ENCODE data around the gene MYPN. TPM values are rescaled to one million over a fixed set of nuclear protein-coding genes. Genes with fewer than 3 reads are reported as not detected.
"Not testable (repeated sequence)": the region's sequence is repeated elsewhere in the genome, so short reads cannot be mapped to it uniquely, and the experiment has no call there.

The MYPN gene
- total RNA-seq, 2 experiments from 2014 or later = not detected

GRCh38 chr10:68166871-68167585 lies 57.7 kb downstream of the MYPN start:
- Mint-ChIP-seq H3K36me3 (no peaks in the 10 kb centered on the region), H3K4me1 (peaks cover 5% of the 10 kb centered on the region), H3K4me3 (no peak overlapping the region), H3K27ac (no peak overlapping the region), H3K9me3 (no peaks in the 10 kb centered on the region), H3K27me3 (peaks cover 5% of the 10 kb centered on the region)
- no peak for DNase-seq

GRCh38 chr10:68167586-68168189 lies 58.4 kb downstream of the MYPN start:
- no peaks in the 10 kb centered on the region for H3K9me3 Mint-ChIP-seq
- peaks cover 5% of the 10 kb centered on the region for H3K27me3 Mint-ChIP-seq
- no peak for DNase-seq
- no peak overlapping the region for H3K4me3 Mint-ChIP-seq
- no peaks in the 10 kb centered on the region for H3K36me3 Mint-ChIP-seq
- peaks cover 5% of the 10 kb centered on the region for H3K4me1 Mint-ChIP-seq
- H3K27ac Mint-ChIP-seq = no peak overlapping the region

- DNase-seq = no peak
- Mint-ChIP-seq H3K27me3 (no peaks in the 10 kb centered on the region), H3K36me3 (no peaks in the 10 kb centered on the region), H3K4me3 (no peak overlapping the region), H3K27ac (no peak overlapping the region), H3K9me3 (no peaks in the 10 kb centered on the region), H3K4me1 (no peaks in the 10 kb centered on the region)
These were observed 62.3 kb downstream of the MYPN start for GRCh38 chr10:68171539-68172080.

GRCh38 chr10:68172324-68172723 lies 63.0 kb downstream of the MYPN start:
- Mint-ChIP-seq H3K9me3 (no peaks in the 10 kb centered on the region), H3K27me3 (no peaks in the 10 kb centered on the region), H3K4me1 (no peaks in the 10 kb centered on the region), H3K36me3 (no peaks in the 10 kb centered on the region), H3K4me3 (no peak overlapping the region), H3K27ac (no peak overlapping the region)
- no peak for DNase-seq

GRCh38 chr10:68175949-68176348 lies 66.7 kb downstream of the MYPN start:
- no peak overlapping the region for H3K4me3 Mint-ChIP-seq
- H3K4me1 Mint-ChIP-seq = no peaks in the 10 kb centered on the region
- H3K27me3 Mint-ChIP-seq = no peaks in the 10 kb centered on the region
- DNase-seq = no peak
- no peak overlapping the region for H3K27ac Mint-ChIP-seq
- H3K36me3 Mint-ChIP-seq = no peaks in the 10 kb centered on the region
- H3K9me3 Mint-ChIP-seq = no peaks in the 10 kb centered on the region

- Mint-ChIP-seq H3K9me3 (no peaks in the 10 kb centered on the region), H3K4me3 (no peak overlapping the region), H3K36me3 (no peaks in the 10 kb centered on the region), H3K4me1 (no peaks in the 10 kb centered on the region), H3K27me3 (no peaks in the 10 kb centered on the region), H3K27ac (no peak overlapping the region)
- no peak for DNase-seq
These were observed 67.5 kb downstream of the MYPN start for GRCh38 chr10:68176797-68177196.

- H3K9me3 Mint-ChIP-seq = no peaks in the 10 kb centered on the region
- H3K4me1 Mint-ChIP-seq = no peaks in the 10 kb centered on the region
- H3K27ac Mint-ChIP-seq = no peak overlapping the region
- DNase-seq = no peak
- no peak overlapping the region for H3K4me3 Mint-ChIP-seq
- H3K27me3 Mint-ChIP-seq = no peaks in the 10 kb centered on the region
- no peaks in the 10 kb centered on the region for H3K36me3 Mint-ChIP-seq
These were observed 69.3 kb downstream of the MYPN start for GRCh38 chr10:68178592-68178991.

- no peak overlapping the region for H3K4me3 Mint-ChIP-seq
- no peak overlapping the region for H3K27ac Mint-ChIP-seq
- H3K4me1 Mint-ChIP-seq = no peaks in the 10 kb centered on the region
- peaks cover under 1% of the 10 kb centered on the region for H3K27me3 Mint-ChIP-seq
- no peaks in the 10 kb centered on the region for H3K9me3 Mint-ChIP-seq
- no peaks in the 10 kb centered on the region for H3K36me3 Mint-ChIP-seq
- no peak for DNase-seq
These were observed 69.7 kb downstream of the MYPN start for GRCh38 chr10:68179016-68179415.

GRCh38 chr10:68180490-68180889 lies 71.2 kb downstream of the MYPN start:
- DNase-seq = no peak
- no peak overlapping the region for H3K27ac Mint-ChIP-seq
- no peaks in the 10 kb centered on the region for H3K4me1 Mint-ChIP-seq
- H3K9me3 Mint-ChIP-seq = no peaks in the 10 kb centered on the region
- no peak overlapping the region for H3K4me3 Mint-ChIP-seq
- peaks cover 8% of the 10 kb centered on the region for H3K27me3 Mint-ChIP-seq
- H3K36me3 Mint-ChIP-seq = no peaks in the 10 kb centered on the region

- Mint-ChIP-seq H3K27me3 (peaks cover 26% of the 10 kb centered on the region), H3K4me1 (no peaks in the 10 kb centered on the region), H3K4me3 (no peak overlapping the region), H3K36me3 (no peaks in the 10 kb centered on the region), H3K27ac (no peak overlapping the region), H3K9me3 (no peaks in the 10 kb centered on the region)
- no peak for DNase-seq
These were observed 75.3 kb downstream of the MYPN start for GRCh38 chr10:68184546-68184945.

- Mint-ChIP-seq H3K4me3 (no peak overlapping the region), H3K27me3 (peaks cover 29% of the 10 kb centered on the region), H3K4me1 (no peaks in the 10 kb centered on the region), H3K27ac (no peak overlapping the region), H3K9me3 (no peaks in the 10 kb centered on the region), H3K36me3 (no peaks in the 10 kb centered on the region)
- DNase-seq = no peak
These were observed 75.8 kb downstream of the MYPN start for GRCh38 chr10:68185085-68185484.

GRCh38 chr10:68188835-68189234 lies 79.5 kb downstream of the MYPN start:
- Mint-ChIP-seq H3K9me3 (no peaks in the 10 kb centered on the region), H3K36me3 (no peaks in the 10 kb centered on the region), H3K27me3 (peaks cover 47% of the 10 kb centered on the region), H3K27ac (no peak overlapping the region), H3K4me3 (no peak overlapping the region), H3K4me1 (no peaks in the 10 kb centered on the region)
- DNase-seq = no peak

- Mint-ChIP-seq H3K4me3 (no peak overlapping the region), H3K27ac (no peak overlapping the region), H3K27me3 (peaks cover 33% of the 10 kb centered on the region)
These were observed 82.8 kb downstream of the MYPN start for GRCh38 chr10:68192113-68192512.

GRCh38 chr10:68194290-68194689 lies 85.0 kb downstream of the MYPN start:
- Mint-ChIP-seq H3K27ac (no peak overlapping the region), H3K4me1 (no peaks in the 10 kb centered on the region), H3K27me3 (peaks cover 36% of the 10 kb centered on the region), H3K4me3 (no peak overlapping the region), H3K36me3 (no peaks in the 10 kb centered on the region), H3K9me3 (no peaks in the 10 kb centered on the region)
- no peak for DNase-seq

More at GRCh38 chr10:68192113-68192512, 82.8 kb downstream of the MYPN start:
- no peak for DNase-seq
- Mint-ChIP-seq H3K36me3 (no peaks in the 10 kb centered on the region), H3K9me3 (no peaks in the 10 kb centered on the region), H3K4me1 (no peaks in the 10 kb centered on the region)

GRCh38 chr10:68195776-68196175 lies 86.5 kb downstream of the MYPN start:
- H3K4me1 Mint-ChIP-seq, H3K27ac Mint-ChIP-seq: not testable (repeated sequence)
- peaks cover 46% of the 10 kb centered on the region for H3K27me3 Mint-ChIP-seq

GRCh38 chr10:68196701-68197100 lies 87.4 kb downstream of the MYPN start:
- H3K27me3 Mint-ChIP-seq = peaks cover 49% of the 10 kb centered on the region
- no peak for DNase-seq
- H3K36me3 Mint-ChIP-seq = no peaks in the 10 kb centered on the region
- no peak overlapping the region for H3K4me3 Mint-ChIP-seq
- H3K4me1 Mint-ChIP-seq = no peaks in the 10 kb centered on the region
- no peak overlapping the region for H3K27ac Mint-ChIP-seq
- H3K9me3 Mint-ChIP-seq = no peaks in the 10 kb centered on the region

More at GRCh38 chr10:68195776-68196175, 86.5 kb downstream of the MYPN start:
- H3K4me3 Mint-ChIP-seq, H3K36me3 Mint-ChIP-seq, DNase-seq, H3K9me3 Mint-ChIP-seq: not testable (repeated sequence)
